ENCODE data around the gene STRADA.
A peak's percentile ranks its signal among the peaks of the same experiment; 100 is the strongest.

Gene STRADA

DNA sequence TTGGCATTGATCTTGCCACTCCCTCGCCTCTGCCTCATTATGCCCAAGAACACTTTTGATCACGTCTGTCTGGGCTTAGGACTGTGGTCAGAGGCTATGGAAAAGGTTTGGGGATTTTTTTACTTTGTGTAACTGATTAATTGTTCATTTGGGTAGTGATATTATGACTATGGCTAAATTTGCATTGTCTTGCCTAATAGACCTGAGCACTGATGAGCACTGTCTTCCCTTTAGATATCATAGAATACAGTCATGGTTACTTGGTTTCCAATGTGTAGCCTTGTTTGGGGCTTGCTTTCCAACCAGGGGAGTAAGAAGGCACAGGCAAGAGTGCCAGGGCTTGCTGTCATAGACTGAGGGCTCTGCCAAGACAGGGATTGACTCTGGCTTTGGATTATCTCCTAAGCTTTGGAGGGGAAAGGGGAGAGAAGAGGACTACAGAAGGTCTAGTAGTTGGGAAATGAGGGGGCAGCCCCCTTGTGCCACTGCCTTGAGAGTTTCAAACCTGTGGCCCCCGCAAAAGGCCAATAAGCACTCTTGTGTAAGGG lies 55.4 kb downstream of the STRADA start:
- no peak for DNase-seq

DNA sequence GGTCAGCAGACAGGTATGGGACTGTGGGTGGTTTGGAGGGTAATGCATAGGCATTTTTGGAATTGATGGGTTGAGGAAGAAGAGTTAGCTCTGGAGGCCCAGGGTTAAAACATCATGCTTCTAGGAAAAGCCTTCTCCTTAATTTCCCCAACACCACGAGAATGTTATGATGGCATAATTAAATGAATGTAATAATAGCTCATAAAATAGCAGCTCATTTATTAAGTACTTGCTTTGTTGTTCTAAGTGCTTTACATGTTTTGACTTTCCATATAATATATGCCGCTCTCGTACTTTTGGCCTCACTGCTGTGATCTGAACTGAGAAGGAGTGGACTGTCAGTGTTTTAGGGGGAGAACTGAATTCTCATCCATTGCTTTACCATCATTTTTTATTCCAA lies 56.0 kb downstream of the STRADA start:
- no peak for DNase-seq

DNA sequence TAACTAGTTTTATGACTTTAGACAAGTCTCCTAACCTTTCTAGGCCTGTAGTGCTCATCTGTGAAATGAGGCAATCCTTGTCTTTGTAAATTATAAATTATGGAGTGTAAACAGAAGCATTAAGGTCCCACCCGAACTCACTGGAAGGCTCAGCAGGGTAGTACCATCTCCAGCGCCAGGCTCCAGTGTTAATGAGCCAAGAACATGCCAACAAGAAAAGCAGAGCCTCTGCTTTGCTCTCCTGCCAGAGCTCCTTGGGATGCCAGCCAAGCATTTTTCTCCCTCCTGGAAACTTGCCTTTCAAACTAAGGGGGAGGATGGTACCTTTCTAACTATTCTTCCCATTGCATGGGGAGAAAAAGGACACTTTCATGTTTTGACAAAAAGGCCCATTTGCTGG lies 56.6 kb downstream of the STRADA start:
- peak in 16 of 56 donors; percentile 12 to 66 (median 38) for DNase-seq

DNA sequence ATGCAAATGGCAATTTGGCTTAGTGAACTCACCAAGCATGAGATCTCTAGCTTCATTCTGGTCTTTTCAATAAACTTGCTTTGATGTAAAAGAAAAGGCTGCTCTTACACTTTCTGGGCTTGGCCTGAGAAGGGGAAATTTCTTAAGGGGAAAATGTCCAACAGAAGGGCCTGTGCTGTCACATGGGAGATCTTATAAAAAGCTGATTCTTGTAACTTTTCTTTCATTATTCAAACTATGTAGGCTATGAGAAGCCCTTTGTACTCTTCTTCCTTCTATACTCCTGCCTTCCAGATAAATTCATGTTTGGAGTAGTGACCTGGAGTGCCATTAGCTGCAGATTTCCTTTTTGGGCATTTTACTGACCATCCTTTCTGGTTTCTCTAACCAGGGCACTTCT lies 58.6 kb downstream of the STRADA start:
- DNase-seq: no peak

DNA sequence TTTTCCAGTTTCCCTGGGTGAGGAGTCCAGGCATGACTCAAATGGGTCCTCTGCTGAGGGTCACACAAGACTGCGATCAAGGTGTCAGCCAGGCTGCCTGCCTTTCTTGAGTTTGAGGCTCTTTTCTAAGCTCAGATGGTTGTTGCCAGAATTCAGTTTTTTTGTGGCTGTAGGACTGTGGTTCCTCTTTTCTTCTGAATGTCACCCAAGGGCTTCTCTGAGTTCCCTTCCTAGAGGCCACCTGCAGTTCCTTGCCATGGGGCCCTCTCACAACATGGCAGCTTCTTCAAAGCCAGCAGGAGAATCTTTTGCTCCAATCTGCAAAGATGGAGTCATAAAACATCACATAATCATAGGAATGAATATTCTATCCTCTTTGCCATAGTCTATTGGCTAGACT lies 59.2 kb downstream of the STRADA start:
- no peak for DNase-seq

DNA sequence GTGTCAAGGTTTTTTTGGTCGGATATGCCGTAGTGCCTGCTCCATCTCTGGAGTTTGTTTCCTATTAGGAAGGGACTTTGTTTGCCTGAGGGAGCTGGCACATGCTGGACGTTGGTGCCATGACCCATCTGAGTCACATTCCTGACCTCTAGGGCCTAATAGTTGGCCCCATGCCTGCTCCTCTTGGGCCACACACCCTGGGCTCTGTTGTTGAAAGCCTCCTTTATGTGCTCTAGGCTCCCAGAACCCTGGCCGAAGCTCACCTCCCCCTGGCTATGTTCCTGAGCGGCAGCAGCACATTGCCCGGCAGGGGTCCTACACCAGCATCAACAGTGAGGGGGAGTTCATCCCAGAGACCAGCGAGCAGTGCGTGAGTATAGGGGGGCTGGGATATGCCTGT lies 60.1 kb downstream of the STRADA start:
- peak in 1 of 56 donors; percentile 42 for DNase-seq

DNA sequence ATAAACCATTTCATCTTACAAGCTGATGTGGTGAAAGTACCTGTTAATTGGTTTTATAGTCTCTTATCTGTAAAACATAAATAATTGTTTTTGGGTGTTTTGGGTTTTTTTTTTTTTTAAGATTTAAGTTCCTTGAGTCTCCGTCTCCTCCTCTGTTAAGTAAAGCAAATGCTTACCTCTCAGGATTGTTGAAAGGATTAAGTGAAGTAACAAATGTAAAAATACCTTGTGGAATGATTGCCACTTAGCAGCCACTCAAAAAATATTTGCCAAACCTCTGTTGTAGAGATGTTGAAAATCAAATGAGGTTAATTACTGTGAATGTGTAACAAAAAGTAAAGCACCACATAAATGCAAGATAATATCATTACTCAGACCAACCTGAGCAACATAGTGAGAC lies 60.9 kb downstream of the STRADA start:
- no peak for DNase-seq

DNA sequence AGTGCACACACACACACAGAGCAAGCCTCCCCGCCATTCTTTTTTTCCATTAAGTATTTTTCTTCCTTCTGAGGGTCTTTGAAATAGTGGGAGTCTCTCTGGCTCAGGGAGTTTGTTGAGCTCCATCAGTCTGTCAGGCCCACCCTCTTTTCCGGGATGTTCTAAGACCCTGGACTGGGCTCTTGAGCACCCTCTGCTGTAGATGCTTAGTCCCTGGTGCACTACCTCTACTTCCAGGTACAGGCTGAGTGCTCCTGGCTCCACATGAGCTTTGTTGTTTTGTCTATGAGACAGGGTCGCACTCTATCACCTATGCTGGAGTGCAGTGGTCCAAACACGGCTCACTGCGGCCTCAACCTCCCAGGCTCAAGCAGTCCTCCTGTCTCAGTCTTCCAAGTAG lies 62.4 kb downstream of the STRADA start:
- no peak for DNase-seq

DNA sequence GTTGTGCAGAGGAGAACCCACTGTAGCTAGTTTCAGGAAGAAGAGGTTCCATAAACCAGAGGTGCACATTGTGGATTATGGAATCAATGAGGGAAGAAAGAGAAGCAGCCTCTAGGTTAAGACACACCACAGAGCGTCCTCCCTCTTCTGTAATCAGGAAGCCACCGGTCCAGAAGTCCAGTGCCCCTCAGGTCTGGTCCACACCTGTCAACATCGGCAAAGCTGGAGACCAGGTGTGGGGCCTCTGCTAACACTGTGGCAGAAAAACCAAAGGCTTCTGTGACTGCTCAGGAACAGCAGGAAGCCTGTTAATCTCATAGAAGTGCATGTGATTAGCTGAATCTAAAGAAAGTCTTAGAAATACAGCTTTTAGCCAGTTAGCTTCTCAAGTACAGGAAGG lies 65.0 kb downstream of the STRADA start:
- DNase-seq: no peak

DNA sequence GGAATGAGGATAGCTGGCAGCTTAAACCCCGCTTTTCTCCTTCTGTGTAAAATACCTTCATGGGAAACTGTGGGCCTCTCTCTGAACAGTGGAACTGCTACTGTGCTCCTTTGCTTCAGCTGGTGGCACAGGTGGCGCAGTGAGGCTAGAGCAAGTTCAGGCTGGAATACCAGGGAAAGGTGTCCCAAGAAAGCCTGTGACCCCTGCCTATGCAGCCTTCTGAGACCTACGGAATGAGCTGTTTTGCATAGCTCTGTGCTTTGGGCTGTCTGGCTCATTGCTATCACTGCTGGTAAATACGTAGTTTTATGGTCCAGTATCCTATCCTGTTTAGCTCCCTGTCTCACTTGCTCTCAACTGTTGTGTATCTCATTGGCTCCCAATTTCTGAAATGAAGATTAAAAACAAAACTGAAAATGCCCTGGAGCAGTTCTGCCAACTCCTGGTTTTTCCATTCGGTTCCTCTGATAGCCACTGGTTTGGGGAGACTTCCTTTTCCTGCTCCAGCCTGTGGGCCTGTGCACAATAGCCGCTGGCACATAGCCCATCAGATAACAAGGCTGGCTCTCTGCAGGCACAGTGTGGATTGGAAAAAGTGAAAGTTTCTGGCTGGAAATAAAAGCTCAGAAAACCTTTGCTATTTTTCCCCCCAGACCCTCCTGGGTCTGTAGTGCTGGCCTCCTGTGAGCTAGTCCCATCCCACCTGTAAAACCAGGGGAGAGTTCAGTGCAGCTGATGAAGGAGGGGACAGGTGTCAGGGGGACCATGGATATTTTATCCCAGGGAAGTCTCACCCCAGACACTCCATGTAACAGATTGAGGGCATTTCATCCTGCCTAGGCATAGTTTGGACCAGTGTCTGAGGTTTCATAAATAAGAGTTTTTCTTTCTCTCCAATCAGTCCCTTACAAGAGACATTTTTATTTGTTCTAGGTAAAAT lies 65.7 kb downstream of the STRADA start:
- peak in 11 of 56 donors; percentile 17 to 61 (median 31) for DNase-seq

DNA sequence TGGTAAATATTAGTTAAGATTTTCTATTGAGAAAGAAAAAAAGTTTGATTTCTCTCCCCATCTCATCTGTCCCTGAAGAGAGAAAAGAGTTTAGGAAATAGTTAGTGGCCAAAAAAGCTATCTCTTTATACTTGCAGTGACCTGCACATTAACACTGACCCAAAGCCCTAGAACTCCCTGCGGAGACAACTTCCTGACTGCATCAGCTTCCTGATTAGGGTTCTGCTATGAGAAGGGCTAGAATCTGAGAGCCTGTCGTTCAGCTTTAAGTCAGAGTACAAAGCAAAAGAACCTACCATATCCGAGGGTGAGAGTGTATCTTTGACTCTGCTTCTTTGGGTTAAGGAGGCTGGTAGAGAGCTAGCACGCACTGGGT lies 66.4 kb downstream of the STRADA start:
- DNase-seq: no peak

DNA sequence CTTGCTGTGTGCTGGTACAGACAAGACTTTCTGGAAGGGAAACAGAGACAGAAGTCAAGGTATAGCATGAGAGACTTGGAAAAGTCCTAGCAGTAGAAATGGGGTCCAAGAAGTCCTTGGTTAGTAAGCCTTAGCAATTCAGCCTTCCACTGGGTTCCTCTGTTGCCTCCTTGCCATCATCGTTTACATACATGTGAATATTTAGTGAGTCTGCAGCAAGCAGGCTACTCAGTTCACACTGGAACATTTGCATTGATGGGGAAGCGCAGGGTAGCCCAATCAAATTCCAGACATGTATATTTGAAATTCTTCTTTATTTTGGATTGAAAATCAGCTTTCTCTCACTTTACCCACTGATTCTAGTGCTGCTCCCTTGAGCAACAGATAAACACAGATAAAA lies 68.7 kb downstream of the STRADA start:
- DNase-seq: no peak

DNA sequence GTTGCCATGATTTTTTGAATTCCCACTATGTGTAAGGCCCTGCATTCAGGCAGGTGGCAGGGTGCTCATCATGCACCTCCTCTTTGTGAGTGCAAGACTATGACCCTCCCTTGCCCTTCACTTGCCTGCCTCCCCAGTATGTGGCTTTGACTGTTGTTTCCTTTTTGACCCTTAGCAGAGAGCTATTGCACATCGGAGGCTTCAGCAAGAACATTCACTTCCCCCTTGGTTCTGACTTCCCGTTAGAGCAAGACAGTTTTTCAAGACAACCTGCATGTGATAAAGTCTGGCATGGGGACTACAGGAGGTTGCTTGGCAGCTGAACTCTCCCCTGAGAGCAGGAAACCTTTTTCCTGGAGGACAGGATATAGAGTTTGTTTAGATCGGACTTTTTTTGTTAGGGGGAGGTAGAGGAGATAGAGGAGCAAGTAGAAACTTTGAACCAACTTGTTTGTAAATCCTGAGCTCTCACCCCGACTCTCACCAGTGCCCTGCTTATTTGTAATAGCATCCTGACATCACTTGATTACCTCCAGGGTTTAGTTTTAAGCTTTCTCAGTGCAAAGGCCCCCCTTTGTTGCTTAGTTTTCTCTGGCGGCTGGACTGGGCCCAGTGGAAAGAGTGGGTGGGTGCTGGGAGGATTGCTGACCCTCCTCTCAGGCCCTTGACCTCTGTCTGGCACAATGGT lies 75.9 kb downstream of the STRADA start:
- peak in 4 of 56 donors; percentile 5 to 50 (median 16) for DNase-seq

DNA sequence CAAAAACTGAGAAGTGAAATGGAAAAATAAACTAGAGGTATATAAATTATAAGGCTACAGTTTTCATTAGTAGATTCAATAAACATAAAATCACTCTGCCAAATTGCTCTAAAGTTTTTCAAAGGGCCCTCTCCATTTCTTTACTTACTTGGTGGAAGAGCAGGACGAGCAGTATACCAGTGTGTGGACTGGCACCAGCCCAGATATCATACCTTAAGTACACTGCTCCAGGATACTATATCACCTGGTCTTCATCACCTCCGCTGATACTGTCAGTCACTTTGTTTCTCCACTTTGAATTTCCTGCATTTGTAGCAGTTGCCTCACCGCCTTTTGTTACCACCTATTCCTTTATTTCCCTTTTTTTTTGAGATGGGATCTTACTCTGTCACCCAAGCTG lies 81.7 kb downstream of the STRADA start:
- no peak for DNase-seq

DNA sequence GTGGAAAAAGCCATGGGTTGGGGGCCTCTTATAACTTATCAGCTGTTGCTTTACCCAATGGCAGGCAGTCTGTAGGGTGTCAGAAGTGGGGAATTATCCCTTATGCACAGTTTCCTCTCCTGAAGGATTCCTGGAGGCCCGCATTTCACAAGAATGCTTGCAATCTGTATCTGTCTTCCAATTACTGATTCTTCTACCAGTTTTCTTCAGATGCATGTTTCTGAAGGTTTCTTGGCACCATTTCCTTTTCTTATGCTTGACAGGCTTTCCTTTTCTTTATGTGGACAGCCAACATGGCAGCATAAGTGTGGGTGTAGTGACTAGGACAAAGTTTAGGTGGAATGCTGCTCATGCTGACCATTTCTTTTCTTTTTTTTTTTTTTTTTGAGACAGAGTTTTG lies 83.2 kb downstream of the STRADA start:
- no peak for DNase-seq

DNA sequence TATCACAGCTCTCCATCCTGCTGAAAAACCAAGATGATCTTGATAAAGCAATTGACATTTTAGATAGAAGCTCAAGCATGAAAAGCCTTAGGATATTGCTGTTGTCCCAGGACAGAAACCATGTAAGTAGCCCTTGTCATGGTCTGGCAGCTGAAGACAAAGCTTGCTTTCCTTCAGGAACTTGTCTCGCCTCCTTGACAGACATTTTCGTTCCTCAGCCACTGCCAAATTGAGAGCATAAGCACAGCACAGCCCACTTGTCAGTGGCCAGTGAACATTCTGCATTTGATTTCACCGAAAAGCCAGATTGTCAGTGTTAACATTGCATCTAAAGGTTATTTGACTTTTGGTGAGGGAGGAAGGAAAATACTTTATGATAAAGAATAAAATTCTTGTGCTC lies 83.8 kb downstream of the STRADA start:
- DNase-seq: no peak

DNA sequence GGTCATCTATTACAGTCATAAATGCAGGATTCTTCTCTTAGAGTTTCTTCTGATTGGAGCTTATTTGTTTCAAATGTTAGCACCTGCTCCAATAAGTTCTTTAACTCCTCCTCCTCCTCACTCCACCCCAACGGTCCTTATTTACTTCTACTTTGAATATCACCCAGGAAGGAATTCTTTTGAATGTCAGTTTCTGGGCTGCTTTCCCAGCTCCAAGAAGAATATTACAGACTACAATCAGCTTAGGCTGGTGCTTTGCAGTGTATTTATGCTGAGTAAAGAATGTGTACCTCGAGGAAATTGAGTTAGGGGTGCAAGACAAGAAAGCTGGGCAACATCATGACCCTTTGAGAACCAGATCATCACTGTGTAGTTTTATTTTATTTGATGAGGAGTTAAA lies 88.5 kb downstream of the STRADA start:
- DNase-seq: no peak
